Activated CD8-positive, alpha-beta memory T cell treated with anti-CD3 and anti-CD28 coated beads for 36 hours (primary cell): Measurements from ENCODE around the gene PBX1. TPM values are rescaled to one million over a fixed set of nuclear protein-coding genes. Genes with fewer than 3 reads are reported as not detected.

Experiments
- CTCF ChIA-PET: fragments of 350-600 bp; sonication (Branson Sonifier 250); formaldehyde crosslinking; loops from one replicate; lab custom pipeline; 2021; ENCODE audit warnings: antibody characterized with exemption; lab: Charles Lee
- POLR2A ChIA-PET: fragments of 350-600 bp; sonication (Branson Sonifier 250); formaldehyde crosslinking; loops from one replicate; lab custom pipeline; 2021; ENCODE audit warnings: antibody characterized with exemption; lab: Charles Lee
- total RNA-seq, 2 experiments: library from RNA; stranded (reverse); gene quantifications; one replicate each; pipeline ENCODE4 v1.2.3, GENCODE V29; 2021

The PBX1 gene
- total RNA-seq, 2 experiments from 2014 or later = not detected

- POLR2A ChIA-PET = no interaction called here
- CTCF ChIA-PET = no interaction called here
Observed at GRCh38 chr1:164780863-164781262, 221.9 kb downstream of the PBX1 start.

GRCh38 chr1:164781972-164782371 lies 223.0 kb downstream of the PBX1 start:
- ChIA-PET POLR2A (no interaction called here), CTCF (no interaction called here)

- CTCF ChIA-PET = no interaction called here
- POLR2A ChIA-PET = no interaction called here
Observed at GRCh38 chr1:164783778-164784555, 225.0 kb downstream of the PBX1 start.

GRCh38 chr1:164784960-164785359 lies 226.0 kb downstream of the PBX1 start:
- CTCF ChIA-PET = no interaction called here
- POLR2A ChIA-PET = no interaction called here

- ChIA-PET POLR2A (no interaction called here), CTCF (no interaction called here)
Observed at GRCh38 chr1:164785841-164786534, 227.0 kb downstream of the PBX1 start.

GRCh38 chr1:164786980-164787833 lies 228.2 kb downstream of the PBX1 start:
- ChIA-PET CTCF (interaction anchor here (0.9 to 1.3 kb wide), 2 partner anchors 13 to 626 kb away, joined by 3 to 4 read pairs; no protein-coding TSS in a partner anchor), POLR2A (no interaction called here)

GRCh38 chr1:164787834-164788231 lies 228.8 kb downstream of the PBX1 start:
- POLR2A ChIA-PET = no interaction called here
- CTCF ChIA-PET = interaction anchor here (0.9 to 1.3 kb wide), 2 partner anchors 13 to 626 kb away, joined by 3 to 4 read pairs; no protein-coding TSS in a partner anchor

- CTCF ChIA-PET = no interaction called here
- POLR2A ChIA-PET = no interaction called here
Observed at GRCh38 chr1:164790081-164790480, 231.1 kb downstream of the PBX1 start.

- CTCF ChIA-PET = no interaction called here
- POLR2A ChIA-PET = no interaction called here
Observed at GRCh38 chr1:164792410-164793004, 233.5 kb downstream of the PBX1 start.

GRCh38 chr1:164794356-164794755 lies 235.4 kb downstream of the PBX1 start:
- ChIA-PET POLR2A (no interaction called here), CTCF (no interaction called here)

GRCh38 chr1:164796916-164797315 lies 237.9 kb downstream of the PBX1 start:
- ChIA-PET POLR2A (no interaction called here), CTCF (no interaction called here)

GRCh38 chr1:164801246-164801731 lies 242.3 kb downstream of the PBX1 start:
- CTCF ChIA-PET = no interaction called here
- POLR2A ChIA-PET = no interaction called here

- POLR2A ChIA-PET = no interaction called here
- CTCF ChIA-PET = no interaction called here
Observed at GRCh38 chr1:164801791-164802502, 243.0 kb downstream of the PBX1 start.

- POLR2A ChIA-PET = no interaction called here
- CTCF ChIA-PET = no interaction called here
Observed at GRCh38 chr1:164802529-164803282, 243.7 kb downstream of the PBX1 start.

GRCh38 chr1:164803366-164803765 lies 244.4 kb downstream of the PBX1 start:
- POLR2A ChIA-PET = no interaction called here
- CTCF ChIA-PET = no interaction called here

GRCh38 chr1:164804366-164804765 lies 245.4 kb downstream of the PBX1 start:
- ChIA-PET CTCF (no interaction called here), POLR2A (no interaction called here)

- POLR2A ChIA-PET = no interaction called here
- CTCF ChIA-PET = no interaction called here
Observed at GRCh38 chr1:164805399-164805798, 246.4 kb downstream of the PBX1 start.

- POLR2A ChIA-PET = no interaction called here
- CTCF ChIA-PET = no interaction called here
Observed at GRCh38 chr1:164806531-164806930, 247.5 kb downstream of the PBX1 start.
